Right lobe of liver (tissue), 6 donors: ENCODE data around the gene CDC20. TPM values are rescaled to one million over a fixed set of nuclear protein-coding genes. Genes with fewer than 3 reads are reported as not detected.

Experiments
- ATAC-seq, 4 donors: fragments of 200-7000 bp; cut with Tn5 transposase; one replicate each; pipeline ENCODE4 v1.9.1; 2020; ENCODE audit warnings: mild to moderate bottlenecking in 4 of 4, moderate library complexity in 4 of 4
- DNase-seq, 3 donors: peaks; one replicate each; pipeline ENCODE4 v3.0.0-alpha.2; 2020
- H3K27ac ChIP-seq, 3 donors: fragments of 200-600 bp; one replicate each; pipeline ENCODE4 v1.8.0; 2022
- H3K27me3 ChIP-seq, 2 donors: fragments of 200-600 bp; one replicate each; pipeline ENCODE4 v1.8.0; 2022
- H3K36me3 ChIP-seq, 4 donors: fragments of 200-600 bp; sonication (generic) in 1 of 4; one replicate each; pipeline versions ENCODE4 v1.5.1 to v1.8.0; 2017 to 2022; ENCODE audit warnings: control low read depth in 1 of 4
- H3K4me1 ChIP-seq, 4 donors: fragments of 200-600 bp; sonication (generic) in 1 of 4; one replicate each; pipeline versions ENCODE4 v1.5.1 to v1.8.0; 2017 to 2022; ENCODE audit warnings: control low read depth in 1 of 4
- H3K4me3 ChIP-seq, 3 donors: fragments of 200-600 bp; one replicate each; pipeline ENCODE4 v1.8.0; 2022
- H3K9me3 ChIP-seq, 4 donors: fragments of 200-600 bp; sonication (generic) in 1 of 4; one replicate each; pipeline versions ENCODE4 v1.5.1 to v1.8.0; 2017 to 2022; ENCODE audit warnings: control low read depth in 1 of 4
- CTCF ChIP-seq, 4 donors: fragments of 200-600 bp in 3 of 4; fragments of 450-650 bp in 1 of 4; IDR thresholded peaks; one replicate each; pipeline versions ENCODE4 v1.5.1 to v1.8.0; 2016 to 2022; ENCODE audit warnings: antibody characterized with exemption in 4 of 4, mild to moderate bottlenecking in 2 of 4
- POLR2A ChIP-seq: fragments of 450-650 bp; IDR thresholded peaks from one replicate; pipeline ENCODE4 v1.6.1; 2017; ENCODE audit warnings: antibody characterized with exemption, mild to moderate bottlenecking
- WGBS: methylation state at CpG from one replicate; pipeline ENCODE4 v1.1.6; 2018; ENCODE audit warnings: low coverage, low lambda C conversion rate; ENCODE audit not compliant: insufficient coverage; ENCODE audit errors: missing lambda C conversion rate; 5-methylcytosine and 5-hydroxymethylcytosine counted together
- intact Hi-C, 2 donors: fragments of 100-400 bp; cut with DNase I; formaldehyde crosslinking; loops; one replicate each; pipeline versions ENCODE4 v1.11.2 to v1.14.1; 2022
- total RNA-seq, 6 experiments: library from RNA; depleted of rRNA in 2 of 6; stranded (reverse); fragments of >200 nt in 2 of 6; fragmentation: NEBNext Ultra II Directional in 3 of 6; extraction: Animal tissue kit (Norgen Biotek cat#: 25700) in 3 of 6; gene quantifications; one replicate each; pipeline versions ENCODE4 v1.1.0 to v1.2.4, GENCODE V29; 2016 to 2023
- donor health status: DM: no; HTN: yes; CAD: no.
- donor health status: DM: no; HTN: no; CAD: no.
- donor health status: DM: no; HTN: no; CAD: no.
- donor health status: DM: no; HTN: yes; CAD: no.
- donor health status: DM: no; HTN: yes; CAD: no.

CDC20 gene
- total RNA-seq, 6 experiments from 2014 or later, result 0.49 to 5.3 (median 2.3) TPM; not detected in 1

GRCh38 chr1:43344267-43344850 is 14.4 kb upstream of the CDC20 start:
- H3K4me1 ChIP-seq, result peaks cover 0 to 13% (median 2%) of the 10 kb centered on the region in 4 donors
- no peaks in the 10 kb centered on the region for H3K36me3 ChIP-seq
- ATAC-seq (peak in 2 of 4 donors; percentile 4 to 17), DNase-seq (peak in 1 of 3 donors; percentile 40)
- no peak overlapping the region for H3K4me3 ChIP-seq
- no peaks in the 10 kb centered on the region for H3K27me3 ChIP-seq
- H3K27ac ChIP-seq, result no peak overlapping the region
- WGBS, result 39% methylated on average over 4 of the region's 4 CpGs
- intact Hi-C loops, result no loop called here
- H3K9me3 ChIP-seq, result no peaks in the 10 kb centered on the region
- TF ChIP-seq CTCF (IDR thresholded peaks at IDR 0.05) (no peak), POLR2A (no peak)

GRCh38 chr1:43345120-43345519 is 13.7 kb upstream of the CDC20 start:
- DNase-seq (peak in 1 of 3 donors; percentile 38), ATAC-seq (peak in 2 of 4 donors; percentile 10 to 42)
- H3K9me3 ChIP-seq, result no peaks in the 10 kb centered on the region
- intact Hi-C loops, result no loop called here
- no peaks in the 10 kb centered on the region for H3K27me3 ChIP-seq
- H3K4me1 ChIP-seq, result peaks cover 0 to 13% (median 2%) of the 10 kb centered on the region in 4 donors
- TF ChIP-seq CTCF (IDR thresholded peaks at IDR 0.05) (no peak), POLR2A (no peak)
- no peak overlapping the region for H3K4me3 ChIP-seq
- no peak overlapping the region for H3K27ac ChIP-seq
- WGBS, result 16% methylated on average over 3 of the region's 3 CpGs
- no peaks in the 10 kb centered on the region for H3K36me3 ChIP-seq

GRCh38 chr1:43346636-43347035 is 12.1 kb upstream of the CDC20 start:
- ATAC-seq (no peak), DNase-seq (peak in 1 of 3 donors; percentile 37)

GRCh38 chr1:43348343-43348808 is 10.4 kb upstream of the CDC20 start:
- Histone ChIP-seq H3K27ac (peak overlapping the region; percentile 67 to 89 (median 85)), H3K4me3 (peak overlapping the region; percentile 49 to 61 (median 52)), H3K9me3 (no peaks in the 10 kb centered on the region), H3K36me3 (no peaks in the 10 kb centered on the region), H3K4me1 (peaks cover 0 to 20% (median 2%) of the 10 kb centered on the region in 4 donors), H3K27me3 (no peaks in the 10 kb centered on the region)
- TF ChIP-seq POLR2A (no peak), CTCF (IDR thresholded peaks at IDR 0.05) (no peak)
- intact Hi-C loops, result no loop called here
- DNase-seq (no peak), ATAC-seq (peak; percentile 3 to 23 (median 6))
- WGBS, result 74% methylated on average over 3 of the region's 22 CpGs

More at GRCh38 chr1:43346636-43347035, 12.1 kb upstream of the CDC20 start:
- peaks cover 0 to 15% (median 2%) of the 10 kb centered on the region in 4 donors for H3K4me1 ChIP-seq
- no peaks in the 10 kb centered on the region for H3K27me3 ChIP-seq
- H3K27ac ChIP-seq, result no peak overlapping the region
- TF ChIP-seq POLR2A, result no peak
- no peak for TF ChIP-seq CTCF (IDR thresholded peaks at IDR 0.05)
- H3K9me3 ChIP-seq, result no peaks in the 10 kb centered on the region
- no peaks in the 10 kb centered on the region for H3K36me3 ChIP-seq
- WGBS, result 86% methylated on average over 1 of the region's 5 CpGs
- intact Hi-C loops, result no loop called here
- H3K4me3 ChIP-seq, result no peak overlapping the region
